Smooth muscle cell (in vitro differentiated cells): ENCODE results near the gene ING4. TPM values are rescaled to one million over a fixed set of nuclear protein-coding genes. Genes with fewer than 3 reads are reported as not detected.

Experiments used
- DNase-seq: peaks from one replicate; lab custom pipeline; 2025; ENCODE audit not compliant: unreplicated experiment; lab: John Stamatoyannopoulos, UW
- H2AFZ ChIP-seq: fragments of 200-600 bp; sonication (generic); 2 replicates; pipeline ENCODE4 v1.6.0; 2016; ENCODE audit warnings: antibody characterized with exemption, low read depth, mild to moderate bottlenecking
- H3F3A ChIP-seq: fragments of 200-600 bp; sonication (generic); 2 replicates; pipeline ENCODE4 v1.6.0; 2017; ENCODE audit warnings: antibody characterized with exemption, low read depth
- H3K27ac ChIP-seq: fragments of 200-600 bp; sonication (generic); 2 replicates; pipeline ENCODE4 v1.5.1; 2016; ENCODE audit warnings: low read depth, mild to moderate bottlenecking
- H3K27me3 ChIP-seq: fragments of 200-600 bp; sonication (generic); 2 replicates; pipeline ENCODE4 v1.6.1; 2016; ENCODE audit warnings: low read depth, mild to moderate bottlenecking
- H3K36me3 ChIP-seq: fragments of 200-600 bp; sonication (generic); 2 replicates; pipeline ENCODE4 v1.5.1; 2016; ENCODE audit warnings: low read depth
- H3K4me1 ChIP-seq: fragments of 200-600 bp; sonication (generic); 2 replicates; pipeline ENCODE4 v1.5.1; 2016; ENCODE audit warnings: low read depth
- H3K4me2 ChIP-seq: fragments of 200-600 bp; sonication (generic); 2 replicates; pipeline ENCODE4 v1.6.0; 2016; ENCODE audit warnings: mild to moderate bottlenecking
- H3K4me3 ChIP-seq: fragments of 200-600 bp; sonication (generic); 2 replicates; pipeline ENCODE4 v1.5.1; 2016; ENCODE audit warnings: mild to moderate bottlenecking
- H3K79me2 ChIP-seq: fragments of 200-600 bp; sonication (generic); 2 replicates; pipeline ENCODE4 v1.6.0; 2016; ENCODE audit warnings: low read depth, mild to moderate bottlenecking
- H3K9ac ChIP-seq: fragments of 200-600 bp; sonication (generic); 2 replicates; pipeline ENCODE4 v1.6.0; 2016; ENCODE audit warnings: low read depth
- H3K9me3 ChIP-seq: fragments of 200-600 bp; sonication (generic); replicated peaks from 2 replicates; pipeline ENCODE4 v1.5.1; 2016; ENCODE audit warnings: low read depth
- H4K20me1 ChIP-seq: fragments of 200-600 bp; sonication (generic); 2 replicates; pipeline ENCODE4 v1.6.0; 2016; ENCODE audit warnings: low read depth
- CTCF ChIP-seq: fragments of 200-600 bp; sonication (generic); IDR thresholded peaks from 2 replicates; pipeline ENCODE4 v1.5.1; 2017; ENCODE audit warnings: borderline replicate concordance, mild to moderate bottlenecking, antibody characterized with exemption; ENCODE audit not compliant: insufficient read depth, poor library complexity, severe bottlenecking
- WGBS: methylation state at CpG from one replicate; pipeline ENCODE4 v1.1.7; 2016; ENCODE audit warnings: low lambda C conversion rate; 5-methylcytosine and 5-hydroxymethylcytosine counted together
- polyA plus RNA-seq: library from polyadenylated mRNA; unstranded; fragments of >200 nt; fragmentation: Nextera tagmentation; extraction: Ambion mirVana; gene quantifications from 2 replicates; pipeline ENCODE4 v1.2.1, GENCODE V29; 2016
- total RNA-seq: library from RNA; depleted of rRNA; stranded (reverse); fragments of >200 nt; gene quantifications from 2 replicates; pipeline ENCODE4 v1.2.3, GENCODE V29; 2014

The ING4 gene
- total and polyA plus RNA-seq, 2 experiments from 2014 or later: 24.8 to 27.0 TPM

GRCh38 chr12:6688543-6688998 lies 25.7 kb upstream of the ING4 start:
- Histone ChIP-seq H4K20me1 (peaks cover 28% of the 10 kb centered on the region), H3K9ac (peak overlapping the region; percentile 90), H3F3A (peaks cover 12% of the 10 kb centered on the region), H3K36me3 (no peaks in the 10 kb centered on the region), H2AFZ (peak overlapping the region; percentile 10), H3K4me3 (peak overlapping the region; percentile 63), H3K27me3 (no peaks in the 10 kb centered on the region), H3K4me1 (peaks cover 20% of the 10 kb centered on the region), H3K4me2 (peak overlapping the region; percentile 86), H3K9me3 (no peaks in the 10 kb centered on the region), H3K27ac (peak overlapping the region; percentile 78), H3K79me2 (peaks cover 63% of the 10 kb centered on the region)
- no peak for DNase-seq
- no peak for TF ChIP-seq CTCF
- under 1% methylated on average over 13 of the region's 13 CpGs for WGBS

GRCh38 chr12:6685814-6686213 lies 22.9 kb upstream of the ING4 start:
- no peak overlapping the region for H3K4me2 ChIP-seq
- H3K4me1 ChIP-seq: peaks cover 20% of the 10 kb centered on the region
- H3K27me3 ChIP-seq: no peaks in the 10 kb centered on the region
- no peaks in the 10 kb centered on the region for H3K36me3 ChIP-seq
- no peaks in the 10 kb centered on the region for H3K9me3 ChIP-seq
- DNase-seq: no peak
- WGBS: 98% methylated on average over 3 of the region's 3 CpGs
- H3K79me2 ChIP-seq: peaks cover 91% of the 10 kb centered on the region
- no peak for TF ChIP-seq CTCF
- no peak overlapping the region for H3K27ac ChIP-seq
- no peak overlapping the region for H2AFZ ChIP-seq
- peaks cover 3% of the 10 kb centered on the region for H3F3A ChIP-seq
- no peak overlapping the region for H3K4me3 ChIP-seq
- H3K9ac ChIP-seq: no peak overlapping the region
- H4K20me1 ChIP-seq: peaks cover 54% of the 10 kb centered on the region

GRCh38 chr12:6684609-6685008 lies 21.7 kb upstream of the ING4 start:
- no peak overlapping the region for H3K9ac ChIP-seq
- H3K79me2 ChIP-seq: peaks cover 97% of the 10 kb centered on the region
- peak; percentile 45 for TF ChIP-seq CTCF
- no peaks in the 10 kb centered on the region for H3K9me3 ChIP-seq
- H3F3A ChIP-seq: no peaks in the 10 kb centered on the region
- no peaks in the 10 kb centered on the region for H3K36me3 ChIP-seq
- H3K4me1 ChIP-seq: peaks cover 15% of the 10 kb centered on the region
- WGBS: 67% methylated on average over 6 of the region's 6 CpGs
- H4K20me1 ChIP-seq: peaks cover 65% of the 10 kb centered on the region
- no peak overlapping the region for H3K4me2 ChIP-seq
- H2AFZ ChIP-seq: no peak overlapping the region
- DNase-seq: no peak
- H3K4me3 ChIP-seq: no peak overlapping the region
- no peak overlapping the region for H3K27ac ChIP-seq
- H3K27me3 ChIP-seq: no peaks in the 10 kb centered on the region

- no peaks in the 10 kb centered on the region for H3K27me3 ChIP-seq
- H3K27ac ChIP-seq: no peak overlapping the region
- peaks cover 45% of the 10 kb centered on the region for H4K20me1 ChIP-seq
- H3K9ac ChIP-seq: no peak overlapping the region
- 96% methylated on average over 5 of the region's 5 CpGs for WGBS
- DNase-seq: no peak
- no peak overlapping the region for H3K4me2 ChIP-seq
- H3K4me3 ChIP-seq: no peak overlapping the region
- H3F3A ChIP-seq: no peaks in the 10 kb centered on the region
- H3K9me3 ChIP-seq: no peaks in the 10 kb centered on the region
- H3K79me2 ChIP-seq: peaks cover 39% of the 10 kb centered on the region
- no peak for TF ChIP-seq CTCF
- H3K4me1 ChIP-seq: no peaks in the 10 kb centered on the region
- H2AFZ ChIP-seq: no peak overlapping the region
- peaks cover 31% of the 10 kb centered on the region for H3K36me3 ChIP-seq
Observed at GRCh38 chr12:6676962-6677361, 14.0 kb upstream of the ING4 start.
